Activated naive CD8-positive, alpha-beta T cell treated with anti-CD3 and anti-CD28 coated beads for 36 hours (primary cell): Measurements from ENCODE around the gene NELL2. TPM values are rescaled to one million over a fixed set of nuclear protein-coding genes. Genes with fewer than 3 reads are reported as not detected.
"Not testable (repeated sequence)": the region's sequence is repeated elsewhere in the genome, so short reads cannot be mapped to it uniquely, and the experiment has no call there.

Experiments used
- DNase-seq: peaks from one replicate; pipeline ENCODE4 v3.0.0; 2021
- H3K27ac Mint-ChIP-seq: one replicate; pipeline ENCODE4 v1.8.0; 2022; ENCODE audit warnings: mild to moderate bottlenecking, moderate library complexity, mixed read lengths
- H3K27me3 Mint-ChIP-seq: one replicate; pipeline ENCODE4 v1.8.0; 2022; ENCODE audit warnings: mild to moderate bottlenecking, mixed read lengths
- H3K36me3 Mint-ChIP-seq: one replicate; pipeline ENCODE4 v1.8.0; 2021; ENCODE audit warnings: mild to moderate bottlenecking, mixed read lengths
- H3K4me1 Mint-ChIP-seq: one replicate; pipeline ENCODE4 v1.8.0; 2021; ENCODE audit warnings: mixed read lengths
- H3K4me3 Mint-ChIP-seq: one replicate; pipeline ENCODE4 v1.8.0; 2022; ENCODE audit warnings: mild to moderate bottlenecking, moderate library complexity, mixed read lengths
- H3K9me3 Mint-ChIP-seq: one replicate; pipeline ENCODE4 v1.8.0; 2022; ENCODE audit warnings: mixed read lengths
- total RNA-seq, 2 experiments: library from RNA; stranded (reverse); gene quantifications; one replicate each; pipeline ENCODE4 v1.2.3, GENCODE V29; 2021

Gene NELL2
- total RNA-seq, result 100 to 1,000 TPM; 120 to 134 TPM

- H3K9me3 Mint-ChIP-seq, result peaks cover 20% of the 10 kb centered on the region
- H3K4me1 Mint-ChIP-seq, result peaks cover 24% of the 10 kb centered on the region
- H3K27me3 Mint-ChIP-seq, result no peaks in the 10 kb centered on the region
- H3K36me3 Mint-ChIP-seq, result peaks cover 40% of the 10 kb centered on the region
- DNase-seq, result peak; percentile 79
- H3K27ac Mint-ChIP-seq, result peak within 1 kb of the TSS; percentile 99
- peak within 1 kb of the TSS; percentile 100 for H3K4me3 Mint-ChIP-seq
Measured at GRCh38 chr12:44875954-44876543, at the start of gene NELL2. NELL2 (minus strand) TSS chr12:44876315; CDS start chr12:44875869, 446 bp downstream.

- H3K4me3 Mint-ChIP-seq, result no peak overlapping the region
Measured at GRCh38 chr12:44921736-44922135, 45.6 kb upstream of the NELL2 start.

GRCh38 chr12:44917141-44917540, 41.0 kb upstream of the NELL2 start:
- Mint-ChIP-seq H3K9me3 (no peaks in the 10 kb centered on the region), H3K36me3 (no peaks in the 10 kb centered on the region), H3K4me1 (no peaks in the 10 kb centered on the region), H3K27me3 (no peaks in the 10 kb centered on the region), H3K27ac (no peak overlapping the region), H3K4me3 (no peak overlapping the region)
- DNase-seq, result no peak

More at GRCh38 chr12:44921736-44922135, 45.6 kb upstream of the NELL2 start:
- DNase-seq, result no peak
- no peaks in the 10 kb centered on the region for H3K27me3 Mint-ChIP-seq
- no peaks in the 10 kb centered on the region for H3K4me1 Mint-ChIP-seq
- H3K36me3 Mint-ChIP-seq, result no peaks in the 10 kb centered on the region
- no peaks in the 10 kb centered on the region for H3K9me3 Mint-ChIP-seq
- H3K27ac Mint-ChIP-seq, result no peak overlapping the region

- no peak for DNase-seq
- Mint-ChIP-seq H3K27ac (no peak overlapping the region), H3K9me3 (no peaks in the 10 kb centered on the region), H3K27me3 (no peaks in the 10 kb centered on the region), H3K4me1 (no peaks in the 10 kb centered on the region), H3K36me3 (no peaks in the 10 kb centered on the region), H3K4me3 (no peak overlapping the region)
Measured at GRCh38 chr12:44915958-44916357, 39.8 kb upstream of the NELL2 start.

- no peaks in the 10 kb centered on the region for H3K27me3 Mint-ChIP-seq
- H3K9me3 Mint-ChIP-seq, result peaks cover 9% of the 10 kb centered on the region
- H3K4me1 Mint-ChIP-seq, result no peaks in the 10 kb centered on the region
- DNase-seq, result no peak
- H3K36me3 Mint-ChIP-seq, result peaks cover 9% of the 10 kb centered on the region
- no peak overlapping the region for H3K4me3 Mint-ChIP-seq
- H3K27ac Mint-ChIP-seq, result no peak overlapping the region
Measured at GRCh38 chr12:44904321-44904720, 28.2 kb upstream of the NELL2 start.

GRCh38 chr12:44898108-44898507, 22.0 kb upstream of the NELL2 start:
- not testable (repeated sequence) for H3K27ac Mint-ChIP-seq, DNase-seq, H3K4me3 Mint-ChIP-seq, H3K27me3 Mint-ChIP-seq, H3K4me1 Mint-ChIP-seq
- peaks cover 13% of the 10 kb centered on the region for H3K36me3 Mint-ChIP-seq
- peaks cover 14% of the 10 kb centered on the region for H3K9me3 Mint-ChIP-seq

GRCh38 chr12:44889926-44890325, 13.8 kb upstream of the NELL2 start:
- Mint-ChIP-seq H3K4me3 (no peak overlapping the region), H3K9me3 (peaks cover 2% of the 10 kb centered on the region), H3K4me1 (no peaks in the 10 kb centered on the region), H3K27ac (no peak overlapping the region), H3K36me3 (no peaks in the 10 kb centered on the region), H3K27me3 (no peaks in the 10 kb centered on the region)
- no peak for DNase-seq

GRCh38 chr12:44889162-44889561, 13.0 kb upstream of the NELL2 start:
- Mint-ChIP-seq H3K4me1 (no peaks in the 10 kb centered on the region), H3K27me3 (no peaks in the 10 kb centered on the region), H3K27ac (no peak overlapping the region), H3K36me3 (no peaks in the 10 kb centered on the region), H3K4me3 (no peak overlapping the region), H3K9me3 (peaks cover 2% of the 10 kb centered on the region)
- no peak for DNase-seq

GRCh38 chr12:44885902-44886301, 9.8 kb upstream of the NELL2 start:
- no peak overlapping the region for H3K4me3 Mint-ChIP-seq
- H3K4me1 Mint-ChIP-seq, result no peaks in the 10 kb centered on the region
- no peak overlapping the region for H3K27ac Mint-ChIP-seq
- peaks cover 5% of the 10 kb centered on the region for H3K36me3 Mint-ChIP-seq
- no peaks in the 10 kb centered on the region for H3K27me3 Mint-ChIP-seq
- peaks cover 9% of the 10 kb centered on the region for H3K9me3 Mint-ChIP-seq
- DNase-seq, result no peak

GRCh38 chr12:44881197-44881596, 5.1 kb upstream of the NELL2 start:
- H3K36me3 Mint-ChIP-seq, result peaks cover 12% of the 10 kb centered on the region
- H3K27me3 Mint-ChIP-seq, result no peaks in the 10 kb centered on the region
- no peak overlapping the region for H3K27ac Mint-ChIP-seq
- peaks cover 27% of the 10 kb centered on the region for H3K9me3 Mint-ChIP-seq
- no peak for DNase-seq
- no peak overlapping the region for H3K4me3 Mint-ChIP-seq
- H3K4me1 Mint-ChIP-seq, result peaks cover 7% of the 10 kb centered on the region

GRCh38 chr12:44876544-44877410, 662 bp upstream of the NELL2 start:
- DNase-seq, result peak; percentile 68
- peak overlapping the region; percentile 100 for H3K4me3 Mint-ChIP-seq
- H3K27me3 Mint-ChIP-seq, result no peaks in the 10 kb centered on the region
- H3K27ac Mint-ChIP-seq, result peak overlapping the region; percentile 88
- H3K9me3 Mint-ChIP-seq, result peaks cover 26% of the 10 kb centered on the region
- peaks cover 38% of the 10 kb centered on the region for H3K36me3 Mint-ChIP-seq
- H3K4me1 Mint-ChIP-seq, result peaks cover 18% of the 10 kb centered on the region

GRCh38 chr12:44875417-44875953, 630 bp downstream of the NELL2 start:
- peaks cover 46% of the 10 kb centered on the region for H3K36me3 Mint-ChIP-seq
- H3K27ac Mint-ChIP-seq, result peak overlapping the region; percentile 99
- no peaks in the 10 kb centered on the region for H3K27me3 Mint-ChIP-seq
- H3K4me1 Mint-ChIP-seq, result peaks cover 30% of the 10 kb centered on the region
- H3K9me3 Mint-ChIP-seq, result peaks cover 21% of the 10 kb centered on the region
- H3K4me3 Mint-ChIP-seq, result peak overlapping the region; percentile 100
- peak; percentile 30 for DNase-seq

- peak overlapping the region; percentile 100 for H3K4me3 Mint-ChIP-seq
- peak overlapping the region; percentile 99 for H3K27ac Mint-ChIP-seq
- peak; percentile 27 for DNase-seq
- H3K27me3 Mint-ChIP-seq, result no peaks in the 10 kb centered on the region
- peaks cover 48% of the 10 kb centered on the region for H3K36me3 Mint-ChIP-seq
- H3K9me3 Mint-ChIP-seq, result peaks cover 22% of the 10 kb centered on the region
- H3K4me1 Mint-ChIP-seq, result peaks cover 35% of the 10 kb centered on the region
Measured at GRCh38 chr12:44874981-44875416, 1.1 kb downstream of the NELL2 start.

- Mint-ChIP-seq H3K4me1 (peaks cover 46% of the 10 kb centered on the region), H3K4me3 (peak overlapping the region; percentile 100), H3K36me3 (peaks cover 58% of the 10 kb centered on the region), H3K27ac (peak overlapping the region; percentile 99), H3K27me3 (no peaks in the 10 kb centered on the region), H3K9me3 (peaks cover 17% of the 10 kb centered on the region)
- no peak for DNase-seq
Measured at GRCh38 chr12:44873898-44874297, 2.2 kb downstream of the NELL2 start.

GRCh38 chr12:44869503-44869902, 6.6 kb downstream of the NELL2 start:
- Mint-ChIP-seq H3K4me3 (peak overlapping the region; percentile 76), H3K4me1 (peaks cover 61% of the 10 kb centered on the region), H3K36me3 (peaks cover 79% of the 10 kb centered on the region), H3K27me3 (no peaks in the 10 kb centered on the region), H3K9me3 (peaks cover 32% of the 10 kb centered on the region), H3K27ac (peak overlapping the region; percentile 87)
- DNase-seq, result no peak
